ENCODE results near the gene SP1.
"Not testable (repeated sequence)": the region's sequence is repeated elsewhere in the genome, so short reads cannot be mapped to it uniquely, and the experiment has no call there.

SP1 gene

DNA sequence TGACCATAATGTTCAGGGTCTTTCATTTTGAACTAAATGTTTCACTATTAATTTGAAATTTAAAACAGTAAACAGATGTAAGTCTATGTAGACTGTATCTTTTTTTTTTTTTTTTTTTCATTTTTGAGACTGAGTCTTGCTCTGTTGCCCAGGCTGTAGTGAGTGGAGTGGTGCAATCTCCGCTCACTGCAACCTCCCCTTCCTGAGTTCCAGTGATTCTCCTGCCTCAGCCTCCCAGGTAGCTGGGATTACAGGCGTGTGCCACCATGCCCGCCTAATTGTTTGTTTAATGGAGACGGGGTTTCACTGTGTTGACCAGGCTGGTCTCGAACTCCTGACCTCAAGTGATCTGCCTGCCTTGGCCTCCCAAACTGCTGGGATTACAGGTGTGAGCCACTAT lies 6.4 kb downstream of the SP1 start:
- not testable (repeated sequence) for H3K9me3 ChIP-seq (ENCODE audit: low read length); H3K27me3 ChIP-seq (ENCODE audit: control insufficient read depth in 1 of 2, insufficient read depth in 2 of 2, low read length in 2 of 2); H3K27ac ChIP-seq (ENCODE audit: low read depth, low read length)
- H3K9ac ChIP-seq (ENCODE audit: low read length): peak overlapping the region; percentile 57
- H3K4me3 ChIP-seq (ENCODE audit: low read depth in 1 of 2, low read length in 2 of 2): peak overlapping the region in 1 of 2 donors; percentile 14
- peaks cover 75% of the 10 kb centered on the region for H3K4me1 ChIP-seq (ENCODE audit: insufficient read depth, low read length)
- peaks cover 24% of the 10 kb centered on the region for H3K36me3 ChIP-seq (ENCODE audit: insufficient read depth, low read length)

DNA sequence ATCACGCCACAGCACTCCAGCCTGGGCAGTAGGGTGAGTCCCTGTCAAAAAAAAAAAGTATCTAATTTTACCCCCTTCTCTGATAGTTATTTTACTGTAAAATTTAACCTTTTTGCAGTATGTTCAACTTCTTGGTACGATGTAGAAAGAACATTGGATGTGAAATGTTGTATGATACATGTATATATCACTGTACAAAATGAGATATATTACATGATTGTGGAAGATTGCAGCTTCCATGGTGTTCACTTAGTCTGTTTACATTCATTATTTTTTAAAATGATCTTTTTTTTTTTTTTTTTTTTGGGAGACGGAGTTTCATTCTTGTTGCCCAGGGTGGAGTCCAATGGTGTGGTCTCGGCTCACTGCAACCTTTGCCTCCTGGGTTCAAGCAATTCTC lies 9.0 kb downstream of the SP1 start:
- Histone ChIP-seq H3K9me3 (ENCODE audit: low read length) (no peaks in the 10 kb centered on the region), H3K36me3 (ENCODE audit: insufficient read depth, low read length) (no peaks in the 10 kb centered on the region), H3K4me1 (ENCODE audit: insufficient read depth, low read length) (peaks cover 58% of the 10 kb centered on the region), H3K4me3 (ENCODE audit: low read depth in 1 of 2, low read length in 2 of 2) (no peak overlapping the region), H3K27me3 (ENCODE audit: control insufficient read depth in 1 of 2, insufficient read depth in 2 of 2, low read length in 2 of 2) (no peaks in the 10 kb centered on the region), H3K9ac (ENCODE audit: low read length) (no peak overlapping the region), H3K27ac (ENCODE audit: low read depth, low read length) (peak overlapping the region; percentile 61)

DNA sequence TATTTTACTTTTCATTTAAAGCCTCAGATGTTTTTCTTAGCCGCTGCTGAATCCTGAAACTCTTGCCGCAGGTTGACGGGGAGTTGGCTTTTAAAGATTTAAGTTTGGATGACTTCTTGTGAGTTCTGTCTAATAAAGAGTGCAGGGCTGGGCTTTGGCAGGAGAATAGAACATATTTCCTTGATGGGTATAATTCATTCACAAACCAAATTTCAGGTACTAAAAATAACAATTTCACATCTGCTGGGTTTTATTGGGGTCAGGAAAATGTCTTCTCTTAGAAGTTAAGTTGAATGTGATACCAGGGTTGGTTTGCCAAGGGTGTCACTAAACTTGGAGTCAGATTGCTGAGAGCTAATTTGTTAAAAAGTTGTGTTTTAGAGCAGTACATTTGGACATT lies 9.7 kb downstream of the SP1 start:
- H3K36me3 ChIP-seq (ENCODE audit: insufficient read depth, low read length): no peaks in the 10 kb centered on the region
- peak overlapping the region; percentile 61 for H3K27ac ChIP-seq (ENCODE audit: low read depth, low read length)
- no peaks in the 10 kb centered on the region for H3K9me3 ChIP-seq (ENCODE audit: low read length)
- no peaks in the 10 kb centered on the region for H3K27me3 ChIP-seq (ENCODE audit: control insufficient read depth in 1 of 2, insufficient read depth in 2 of 2, low read length in 2 of 2)
- peak overlapping the region in 1 of 2 donors; percentile 27 for H3K4me3 ChIP-seq (ENCODE audit: low read depth in 1 of 2, low read length in 2 of 2)
- no peak overlapping the region for H3K9ac ChIP-seq (ENCODE audit: low read length)
- H3K4me1 ChIP-seq (ENCODE audit: insufficient read depth, low read length): peaks cover 53% of the 10 kb centered on the region

DNA sequence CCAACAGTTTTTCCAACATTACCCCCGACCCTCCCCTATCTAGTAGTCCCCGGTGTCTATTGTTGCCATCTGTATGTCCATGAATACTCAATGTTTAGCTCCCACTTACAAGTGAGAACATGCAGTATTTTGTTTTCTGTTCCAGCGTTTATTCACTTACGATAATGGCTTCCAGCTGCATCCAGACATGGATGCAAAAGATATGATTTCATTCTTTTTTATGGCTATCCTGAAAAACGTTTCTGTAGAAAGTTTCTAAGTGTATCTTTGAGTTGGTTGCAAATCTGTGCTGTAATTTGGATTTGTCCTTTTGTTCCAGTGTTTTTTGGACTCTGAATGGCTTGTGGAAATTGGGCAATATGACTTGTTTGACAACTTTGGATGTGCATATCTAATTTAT lies 11.7 kb downstream of the SP1 start:
- Histone ChIP-seq H3K36me3 (ENCODE audit: insufficient read depth, low read length) (no peaks in the 10 kb centered on the region), H3K4me3 (ENCODE audit: low read depth in 1 of 2, low read length in 2 of 2) (no peak overlapping the region), H3K9ac (ENCODE audit: low read length) (no peak overlapping the region), H3K27me3 (ENCODE audit: control insufficient read depth in 1 of 2, insufficient read depth in 2 of 2, low read length in 2 of 2) (no peaks in the 10 kb centered on the region), H3K27ac (ENCODE audit: low read depth, low read length) (no peak overlapping the region), H3K4me1 (ENCODE audit: insufficient read depth, low read length) (peaks cover 42% of the 10 kb centered on the region), H3K9me3 (ENCODE audit: low read length) (no peaks in the 10 kb centered on the region)

DNA sequence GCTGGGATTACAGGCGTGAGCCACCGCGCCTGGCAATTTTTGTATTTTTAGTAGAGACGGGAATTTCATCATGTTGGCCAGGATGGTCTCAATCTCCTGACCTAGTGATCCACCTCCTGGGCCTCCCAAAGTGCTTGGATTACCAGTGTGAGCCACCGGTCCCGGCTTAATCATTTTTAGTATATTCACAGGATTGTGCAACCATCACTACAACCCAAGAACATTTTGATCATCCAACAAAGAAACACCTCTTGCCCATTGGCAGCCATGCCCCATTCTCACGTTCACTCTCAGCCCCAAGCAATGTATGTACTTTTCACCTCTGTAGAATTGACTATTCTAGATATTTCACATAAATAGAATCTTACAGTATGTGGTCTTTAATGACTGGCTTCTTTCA lies 19.9 kb downstream of the SP1 start:
- H3K4me1 ChIP-seq (ENCODE audit: insufficient read depth, low read length): peaks cover 9% of the 10 kb centered on the region
- H3K4me3 ChIP-seq (ENCODE audit: low read depth in 1 of 2, low read length in 2 of 2): no peak overlapping the region
- H3K9me3 ChIP-seq (ENCODE audit: low read length): no peaks in the 10 kb centered on the region
- H3K36me3 ChIP-seq (ENCODE audit: insufficient read depth, low read length): no peaks in the 10 kb centered on the region
- H3K27me3 ChIP-seq (ENCODE audit: control insufficient read depth in 1 of 2, insufficient read depth in 2 of 2, low read length in 2 of 2): no peaks in the 10 kb centered on the region
- H3K9ac ChIP-seq (ENCODE audit: low read length): no peak overlapping the region
- H3K27ac ChIP-seq (ENCODE audit: low read depth, low read length): no peak overlapping the region

DNA sequence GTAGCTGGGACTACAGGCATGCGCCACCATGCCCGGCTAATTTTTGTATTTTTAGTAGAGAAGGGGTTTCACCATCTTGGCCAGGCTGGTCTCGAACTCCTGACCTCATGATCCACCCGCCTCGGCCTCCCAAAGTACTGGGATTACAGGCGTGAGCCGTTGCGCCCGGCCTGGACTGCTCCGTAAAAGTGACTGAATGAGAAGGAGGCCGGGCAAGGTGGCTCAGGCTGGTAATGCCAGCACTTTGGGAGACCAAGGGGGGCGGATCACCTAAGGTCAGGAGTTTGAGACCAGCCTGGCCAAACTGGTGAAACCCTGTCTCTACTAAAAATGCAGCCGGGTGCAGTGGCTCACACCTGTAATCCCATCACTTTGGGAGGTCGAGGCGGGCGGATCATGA lies 22.4 kb downstream of the SP1 start:
- H3K27ac ChIP-seq (ENCODE audit: low read depth, low read length); H3K9me3 ChIP-seq (ENCODE audit: low read length); H3K36me3 ChIP-seq (ENCODE audit: insufficient read depth, low read length); H3K27me3 ChIP-seq (ENCODE audit: control insufficient read depth in 1 of 2, insufficient read depth in 2 of 2, low read length in 2 of 2); H3K4me3 ChIP-seq (ENCODE audit: low read depth in 1 of 2, low read length in 2 of 2); H3K9ac ChIP-seq (ENCODE audit: low read length); H3K4me1 ChIP-seq (ENCODE audit: insufficient read depth, low read length): not testable (repeated sequence)

DNA sequence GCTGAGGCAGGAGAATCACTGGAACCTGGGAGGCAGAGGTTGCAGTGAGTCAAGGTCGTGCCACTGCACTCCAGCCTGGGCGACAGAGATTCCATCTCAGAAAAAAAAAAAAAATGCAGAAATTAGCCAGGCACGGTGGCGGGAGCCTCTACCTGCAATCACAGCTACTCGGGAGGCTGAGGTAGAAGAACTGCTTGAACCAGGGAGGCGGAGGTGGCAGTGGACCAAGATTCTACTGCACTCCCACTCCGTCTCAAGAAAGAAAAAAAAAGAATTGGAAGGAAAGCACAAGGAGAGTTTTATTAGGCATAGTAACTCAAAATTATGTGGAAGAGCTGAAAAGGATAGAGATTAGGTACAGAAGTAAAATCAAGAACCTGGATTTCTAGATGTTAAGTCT lies 22.9 kb downstream of the SP1 start:
- Histone ChIP-seq H3K9ac (ENCODE audit: low read length) (no peak overlapping the region), H3K36me3 (ENCODE audit: insufficient read depth, low read length) (no peaks in the 10 kb centered on the region), H3K27ac (ENCODE audit: low read depth, low read length) (no peak overlapping the region), H3K4me1 (ENCODE audit: insufficient read depth, low read length) (peaks cover 9% of the 10 kb centered on the region), H3K9me3 (ENCODE audit: low read length) (no peaks in the 10 kb centered on the region), H3K4me3 (ENCODE audit: low read depth in 1 of 2, low read length in 2 of 2) (no peak overlapping the region), H3K27me3 (ENCODE audit: control insufficient read depth in 1 of 2, insufficient read depth in 2 of 2, low read length in 2 of 2) (no peaks in the 10 kb centered on the region)

DNA sequence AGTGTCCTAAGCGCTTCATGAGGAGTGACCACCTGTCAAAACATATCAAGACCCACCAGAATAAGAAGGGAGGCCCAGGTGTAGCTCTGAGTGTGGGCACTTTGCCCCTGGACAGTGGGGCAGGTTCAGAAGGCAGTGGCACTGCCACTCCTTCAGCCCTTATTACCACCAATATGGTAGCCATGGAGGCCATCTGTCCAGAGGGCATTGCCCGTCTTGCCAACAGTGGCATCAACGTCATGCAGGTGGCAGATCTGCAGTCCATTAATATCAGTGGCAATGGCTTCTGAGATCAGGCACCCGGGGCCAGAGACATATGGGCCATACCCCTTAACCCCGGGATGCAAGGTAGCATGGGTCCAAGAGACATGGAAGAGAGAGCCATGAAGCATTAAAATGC lies 31.0 kb downstream of the SP1 start:
- Histone ChIP-seq H3K27me3 (ENCODE audit: control insufficient read depth in 1 of 2, insufficient read depth in 2 of 2, low read length in 2 of 2) (no peaks in the 10 kb centered on the region), H3K36me3 (ENCODE audit: insufficient read depth, low read length) (peaks cover 32% of the 10 kb centered on the region), H3K9me3 (ENCODE audit: low read length) (no peaks in the 10 kb centered on the region), H3K4me3 (ENCODE audit: low read depth in 1 of 2, low read length in 2 of 2) (no peak overlapping the region), H3K27ac (ENCODE audit: low read depth, low read length) (no peak overlapping the region), H3K4me1 (ENCODE audit: insufficient read depth, low read length) (peaks cover 41% of the 10 kb centered on the region), H3K9ac (ENCODE audit: low read length) (no peak overlapping the region)

DNA sequence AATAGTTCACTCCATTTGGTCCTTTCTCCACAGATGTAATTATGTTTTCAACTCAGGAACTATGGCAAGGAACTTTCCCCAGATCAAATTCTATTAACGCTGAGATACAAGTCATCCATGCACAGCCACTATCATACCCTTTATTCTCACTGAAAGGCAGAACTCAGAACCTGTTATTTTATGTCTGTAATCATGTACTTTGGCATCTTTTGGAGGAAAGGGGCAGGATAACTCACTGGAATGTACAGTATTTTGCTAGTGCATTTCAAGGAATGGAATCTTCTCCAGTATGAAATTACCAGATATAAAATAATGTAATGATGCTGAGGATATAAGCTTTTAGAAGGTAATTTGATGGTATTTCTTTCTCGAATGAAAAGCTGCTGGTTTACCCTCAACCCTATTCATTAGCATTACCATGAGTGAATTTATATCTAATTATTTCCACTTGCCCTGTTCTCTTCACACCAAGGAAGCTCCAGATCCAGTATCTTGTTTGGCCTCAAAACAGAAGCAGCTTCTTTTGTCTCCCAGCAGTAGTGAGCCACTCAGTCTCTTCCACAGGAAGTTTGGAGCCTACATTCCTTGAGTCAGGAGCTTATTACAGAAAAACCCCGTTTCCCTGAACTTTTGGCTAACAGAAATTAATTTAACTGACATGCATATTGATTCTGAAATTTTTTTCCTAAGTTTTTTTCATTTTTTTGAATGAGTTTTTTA lies 33.7 kb downstream of the SP1 start:
- Histone ChIP-seq H3K9ac (ENCODE audit: low read length) (no peak overlapping the region), H3K27ac (ENCODE audit: low read depth, low read length) (peak overlapping the region; percentile 53), H3K4me1 (ENCODE audit: insufficient read depth, low read length) (peaks cover 42% of the 10 kb centered on the region), H3K9me3 (ENCODE audit: low read length) (no peaks in the 10 kb centered on the region), H3K4me3 (ENCODE audit: low read depth in 1 of 2, low read length in 2 of 2) (no peak overlapping the region), H3K27me3 (ENCODE audit: control insufficient read depth in 1 of 2, insufficient read depth in 2 of 2, low read length in 2 of 2) (no peaks in the 10 kb centered on the region), H3K36me3 (ENCODE audit: insufficient read depth, low read length) (peaks cover 32% of the 10 kb centered on the region)

DNA sequence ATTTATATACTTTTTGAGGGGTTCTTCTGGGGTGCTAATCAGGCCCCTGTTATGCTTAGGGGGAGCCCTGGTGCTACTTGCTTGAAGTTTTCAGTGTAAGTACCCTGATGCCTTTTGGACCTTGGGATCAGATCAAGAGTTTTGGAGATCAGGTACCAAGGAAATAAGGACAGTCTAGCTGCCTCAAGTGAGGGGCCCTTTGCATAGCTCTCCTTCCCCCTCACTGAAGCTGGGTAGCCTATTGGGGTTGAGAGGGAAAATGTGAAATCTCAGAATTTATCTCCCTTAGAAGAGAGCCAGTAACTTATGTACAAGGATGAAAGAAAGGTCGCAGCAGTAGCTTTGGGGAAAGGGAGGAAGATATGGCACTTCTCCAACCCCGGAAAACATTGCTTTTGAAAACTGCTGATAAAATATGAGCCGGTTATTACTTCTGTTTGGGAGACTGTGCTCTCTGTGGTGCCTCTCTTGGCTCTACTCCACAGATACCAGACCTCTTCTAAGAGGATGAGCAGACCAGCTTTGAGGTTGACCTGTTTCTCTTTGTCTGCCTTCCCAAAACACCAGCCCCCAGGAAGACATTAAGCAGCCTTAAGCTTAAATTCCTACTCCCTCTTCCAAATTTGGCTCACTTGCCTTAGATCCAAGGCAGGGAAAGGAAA lies 34.9 kb downstream of the SP1 start:
- H3K36me3 ChIP-seq (ENCODE audit: insufficient read depth, low read length): peaks cover 20% of the 10 kb centered on the region
- no peak overlapping the region for H3K4me3 ChIP-seq (ENCODE audit: low read depth in 1 of 2, low read length in 2 of 2)
- H3K9ac ChIP-seq (ENCODE audit: low read length): no peak overlapping the region
- peaks cover 42% of the 10 kb centered on the region for H3K4me1 ChIP-seq (ENCODE audit: insufficient read depth, low read length)
- H3K27me3 ChIP-seq (ENCODE audit: control insufficient read depth in 1 of 2, insufficient read depth in 2 of 2, low read length in 2 of 2): no peaks in the 10 kb centered on the region
- H3K27ac ChIP-seq (ENCODE audit: low read depth, low read length): peak overlapping the region; percentile 49
- no peaks in the 10 kb centered on the region for H3K9me3 ChIP-seq (ENCODE audit: low read length)

DNA sequence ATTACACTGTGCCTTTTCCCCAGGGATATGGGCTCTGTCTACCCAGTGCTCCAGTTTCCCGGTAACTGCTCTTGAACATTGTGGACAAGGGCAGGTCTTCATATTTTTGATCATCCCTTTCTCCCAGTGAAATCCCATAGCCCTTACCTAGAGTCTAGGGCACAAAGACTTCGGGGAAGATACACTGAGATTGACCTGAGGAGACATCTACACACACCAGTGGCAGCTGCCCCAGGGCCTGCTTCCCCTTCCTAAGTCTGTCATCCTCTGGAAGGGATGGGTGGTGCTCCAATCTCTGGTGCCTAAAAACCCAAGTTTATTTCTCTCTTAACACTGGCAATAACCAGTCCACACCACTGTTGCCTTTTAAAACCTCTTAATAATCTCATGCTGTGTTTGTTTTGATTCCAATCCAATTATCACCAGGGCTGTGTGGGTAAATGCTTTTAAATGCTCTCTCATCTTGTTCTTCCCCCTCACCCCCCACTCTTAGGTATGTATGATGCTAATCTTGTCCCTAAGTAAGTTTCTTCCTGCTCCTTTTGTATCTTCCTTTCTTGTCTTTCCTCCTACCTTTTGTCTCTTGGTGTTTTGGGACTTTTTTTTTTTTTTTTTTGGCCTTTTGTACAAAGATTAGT lies 35.9 kb downstream of the SP1 start:
- H3K27ac ChIP-seq (ENCODE audit: low read depth, low read length): peak overlapping the region; percentile 49

More for the DNA sequence above, 35.9 kb downstream of the SP1 start:
- H3K4me1 ChIP-seq (ENCODE audit: insufficient read depth, low read length): peaks cover 42% of the 10 kb centered on the region
- not testable (repeated sequence) for H3K27me3 ChIP-seq (ENCODE audit: control insufficient read depth in 1 of 2, insufficient read depth in 2 of 2, low read length in 2 of 2); H3K9me3 ChIP-seq (ENCODE audit: low read length); H3K4me3 ChIP-seq (ENCODE audit: low read depth in 1 of 2, low read length in 2 of 2); H3K9ac ChIP-seq (ENCODE audit: low read length)
- H3K36me3 ChIP-seq (ENCODE audit: insufficient read depth, low read length): peaks cover 13% of the 10 kb centered on the region

All from muscle layer of colon (tissue), 2 donors.